HG02870 (cell line): ENCODE data around the gene ZPR1.

Experiments used
- ATAC-seq: cut with Tn5 transposase; IDR thresholded peaks from one replicate; pipeline ENCODE4 v1.9.1; 2021; ENCODE audit warnings: mild to moderate bottlenecking, moderate library complexity; ENCODE audit not compliant: unreplicated experiment

ZPR1 gene

GRCh38 chr11:116724813-116725212, 63.0 kb downstream of the ZPR1 start:
- ATAC-seq, result no peak
